ENCODE measurements around the gene KCNJ16. TPM values are rescaled to one million over a fixed set of nuclear protein-coding genes. Genes with fewer than 3 reads are reported as not detected.

KCNJ16 gene
- total RNA-seq, 1 donor from 2014 or later, result not detected

GRCh38 chr17:70123193-70123592, 48.2 kb downstream of the KCNJ16 start:
- FAIRE-seq (no peak), DNase-seq (ENCODE audit: low read depth) (peak; percentile 18)
- TF ChIP-seq, protein P1, sequence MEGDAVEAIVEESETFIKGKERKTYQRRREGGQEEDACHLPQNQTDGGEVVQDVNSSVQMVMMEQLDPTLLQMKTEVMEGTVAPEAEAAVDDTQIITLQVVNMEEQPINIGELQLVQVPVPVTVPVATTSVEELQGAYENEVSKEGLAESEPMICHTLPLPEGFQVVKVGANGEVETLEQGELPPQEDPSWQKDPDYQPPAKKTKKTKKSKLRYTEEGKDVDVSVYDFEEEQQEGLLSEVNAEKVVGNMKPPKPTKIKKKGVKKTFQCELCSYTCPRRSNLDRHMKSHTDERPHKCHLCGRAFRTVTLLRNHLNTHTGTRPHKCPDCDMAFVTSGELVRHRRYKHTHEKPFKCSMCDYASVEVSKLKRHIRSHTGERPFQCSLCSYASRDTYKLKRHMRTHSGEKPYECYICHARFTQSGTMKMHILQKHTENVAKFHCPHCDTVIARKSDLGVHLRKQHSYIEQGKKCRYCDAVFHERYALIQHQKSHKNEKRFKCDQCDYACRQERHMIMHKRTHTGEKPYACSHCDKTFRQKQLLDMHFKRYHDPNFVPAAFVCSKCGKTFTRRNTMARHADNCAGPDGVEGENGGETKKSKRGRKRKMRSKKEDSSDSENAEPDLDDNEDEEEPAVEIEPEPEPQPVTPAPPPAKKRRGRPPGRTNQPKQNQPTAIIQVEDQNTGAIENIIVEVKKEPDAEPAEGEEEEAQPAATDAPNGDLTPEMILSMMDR (IDR thresholded peaks at IDR 0.05; ENCODE audit: insufficient read depth, low read length, severe bottlenecking), result no peak

DNA sequence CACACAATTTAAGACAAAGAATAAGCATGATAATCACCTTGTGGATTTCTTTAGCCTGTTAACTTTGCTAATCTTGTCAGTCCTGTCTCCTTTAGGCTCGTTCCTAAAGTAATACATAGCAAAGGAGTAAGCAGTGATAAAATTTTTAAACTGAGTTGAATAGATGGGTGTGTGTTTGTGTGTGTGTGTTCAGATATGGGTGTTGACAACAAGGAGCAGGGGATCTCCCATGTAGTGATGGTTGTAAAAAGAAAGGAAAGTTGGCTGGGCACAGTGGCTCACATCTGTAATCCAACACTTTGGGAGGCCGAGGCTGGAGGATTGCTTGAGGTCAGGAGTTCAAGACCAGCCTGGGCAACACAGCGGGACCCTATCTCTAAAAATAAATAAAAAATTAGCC, 49.7 kb downstream of the KCNJ16 start:
- DNase-seq (ENCODE audit: low read depth), result no peak
- Histone ChIP-seq H3K27me3 (ENCODE audit: control insufficient read depth, insufficient read depth, low read length) (no peaks in the 10 kb centered on the region), H3K4me3 (ENCODE audit: low read depth, low read length) (no peak overlapping the region), H3K36me3 (ENCODE audit: control insufficient read depth, insufficient read depth, low read length) (no peaks in the 10 kb centered on the region)
- no peak for FAIRE-seq
- TF ChIP-seq, protein P1 (IDR thresholded peaks at IDR 0.05; ENCODE audit: insufficient read depth, low read length, severe bottlenecking), result no peak

More at GRCh38 chr17:70123193-70123592, 48.2 kb downstream of the KCNJ16 start:
- Histone ChIP-seq H3K4me3 (ENCODE audit: low read depth, low read length) (no peak overlapping the region), H3K36me3 (ENCODE audit: control insufficient read depth, insufficient read depth, low read length) (no peaks in the 10 kb centered on the region), H3K27me3 (ENCODE audit: control insufficient read depth, insufficient read depth, low read length) (no peaks in the 10 kb centered on the region)

DNA sequence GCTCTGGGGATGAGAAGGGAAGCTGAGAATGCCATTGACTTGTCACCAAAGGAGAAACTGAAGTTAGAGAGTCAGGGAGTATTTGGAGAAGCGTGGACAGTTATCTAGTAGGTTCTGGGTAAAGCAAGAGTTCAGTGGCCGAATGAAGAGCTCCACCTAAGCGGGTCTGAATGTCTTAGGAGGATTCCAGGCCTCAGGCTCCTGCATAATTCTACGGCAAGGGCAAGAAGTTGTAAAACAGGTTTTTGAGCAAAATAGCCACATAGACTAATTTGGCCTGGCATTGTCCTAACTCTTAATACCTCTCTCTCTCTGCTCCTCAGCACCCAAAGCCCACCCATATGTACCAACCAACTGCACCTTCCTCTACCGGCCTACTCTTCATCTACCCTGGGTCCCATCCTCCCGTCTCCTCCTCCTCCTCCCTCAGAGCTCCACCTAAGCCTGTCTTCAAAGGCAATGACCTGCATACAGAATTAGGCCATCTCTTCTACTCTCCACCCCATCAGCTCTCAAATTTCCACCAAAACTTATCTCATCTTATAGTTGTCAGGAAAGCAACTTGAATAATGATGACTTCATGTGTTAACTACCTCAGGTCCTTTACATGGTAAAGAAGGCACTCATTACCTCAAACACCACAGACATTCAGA, 52.3 kb downstream of the KCNJ16 start:
- TF ChIP-seq, protein P1 (IDR thresholded peaks at IDR 0.05; ENCODE audit: insufficient read depth, low read length, severe bottlenecking), result no peak
- Histone ChIP-seq H3K4me3 (ENCODE audit: low read depth, low read length) (no peak overlapping the region), H3K36me3 (ENCODE audit: control insufficient read depth, insufficient read depth, low read length) (no peaks in the 10 kb centered on the region), H3K27me3 (ENCODE audit: control insufficient read depth, insufficient read depth, low read length) (no peaks in the 10 kb centered on the region)
- DNase-seq (ENCODE audit: low read depth) (peak; percentile 42), FAIRE-seq (peak; percentile 55)

- DNase-seq (ENCODE audit: low read depth) (no peak), FAIRE-seq (no peak)
- Histone ChIP-seq H3K27me3 (ENCODE audit: control insufficient read depth, insufficient read depth, low read length) (no peaks in the 10 kb centered on the region), H3K4me3 (ENCODE audit: low read depth, low read length) (no peak overlapping the region), H3K36me3 (ENCODE audit: control insufficient read depth, insufficient read depth, low read length) (no peaks in the 10 kb centered on the region)
- TF ChIP-seq, protein P1 (IDR thresholded peaks at IDR 0.05; ENCODE audit: insufficient read depth, low read length, severe bottlenecking), result no peak
These were observed 53.8 kb downstream of the KCNJ16 start for GRCh38 chr17:70128727-70129238.

- H3K27me3 ChIP-seq (ENCODE audit: control insufficient read depth, insufficient read depth, low read length), result no peaks in the 10 kb centered on the region
- TF ChIP-seq, protein P1 (IDR thresholded peaks at IDR 0.05; ENCODE audit: insufficient read depth, low read length, severe bottlenecking), result no peak
- H3K36me3 ChIP-seq (ENCODE audit: control insufficient read depth, insufficient read depth, low read length), result no peaks in the 10 kb centered on the region
- FAIRE-seq, result no peak
- no peak for DNase-seq (ENCODE audit: low read depth)
- no peak overlapping the region for H3K4me3 ChIP-seq (ENCODE audit: low read depth, low read length)
These were observed 55.3 kb downstream of the KCNJ16 start for GRCh38 chr17:70130289-70130688.

DNA sequence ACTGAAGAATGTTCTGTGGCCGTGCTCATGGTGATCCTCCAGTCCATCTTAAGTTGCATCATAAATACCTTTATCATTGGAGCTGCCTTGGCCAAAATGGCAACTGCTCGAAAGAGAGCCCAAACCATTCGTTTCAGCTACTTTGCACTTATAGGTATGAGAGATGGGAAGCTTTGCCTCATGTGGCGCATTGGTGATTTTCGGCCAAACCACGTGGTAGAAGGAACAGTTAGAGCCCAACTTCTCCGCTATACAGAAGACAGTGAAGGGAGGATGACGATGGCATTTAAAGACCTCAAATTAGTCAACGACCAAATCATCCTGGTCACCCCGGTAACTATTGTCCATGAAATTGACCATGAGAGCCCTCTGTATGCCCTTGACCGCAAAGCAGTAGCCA, 57.5 kb downstream of the KCNJ16 start:
- FAIRE-seq (no peak), DNase-seq (ENCODE audit: low read depth) (no peak)
- H3K4me3 ChIP-seq (ENCODE audit: low read depth, low read length), result no peak overlapping the region
- H3K27me3 ChIP-seq (ENCODE audit: control insufficient read depth, insufficient read depth, low read length), result no peaks in the 10 kb centered on the region
- TF ChIP-seq, protein P1 (IDR thresholded peaks at IDR 0.05; ENCODE audit: insufficient read depth, low read length, severe bottlenecking), result no peak
- H3K36me3 ChIP-seq (ENCODE audit: control insufficient read depth, insufficient read depth, low read length), result no peaks in the 10 kb centered on the region
